Keratinocyte (primary cell): Measurements from ENCODE around the gene C2orf42.

ENCODE experiments used
- CTCF ChIP-seq, 3 experiments: IDR thresholded peaks in 1 of 3; conservative IDR thresholded peaks in 1 of 3; optimal IDR thresholded peaks in 1 of 3; 2 replicates in 2 of 3; 3 replicates in 1 of 3; pipeline versions ENCODE3 to v1.5.1; 2011; ENCODE audit warnings: low read length in 3 of 3, mild to moderate bottlenecking in 3 of 3, moderate library complexity in 2 of 3, control low read depth in 1 of 3, inconsistent platforms in 1 of 3; ENCODE audit not compliant: insufficient read depth in 2 of 3; ENCODE audit errors: extremely low read depth in 1 of 3
- EZH2 ChIP-seq: IDR thresholded peaks from one replicate; pipeline ENCODE4 v1.6.1; 2012; ENCODE audit warnings: inconsistent platforms, mild to moderate bottlenecking, low read length, moderate library complexity

DNA sequence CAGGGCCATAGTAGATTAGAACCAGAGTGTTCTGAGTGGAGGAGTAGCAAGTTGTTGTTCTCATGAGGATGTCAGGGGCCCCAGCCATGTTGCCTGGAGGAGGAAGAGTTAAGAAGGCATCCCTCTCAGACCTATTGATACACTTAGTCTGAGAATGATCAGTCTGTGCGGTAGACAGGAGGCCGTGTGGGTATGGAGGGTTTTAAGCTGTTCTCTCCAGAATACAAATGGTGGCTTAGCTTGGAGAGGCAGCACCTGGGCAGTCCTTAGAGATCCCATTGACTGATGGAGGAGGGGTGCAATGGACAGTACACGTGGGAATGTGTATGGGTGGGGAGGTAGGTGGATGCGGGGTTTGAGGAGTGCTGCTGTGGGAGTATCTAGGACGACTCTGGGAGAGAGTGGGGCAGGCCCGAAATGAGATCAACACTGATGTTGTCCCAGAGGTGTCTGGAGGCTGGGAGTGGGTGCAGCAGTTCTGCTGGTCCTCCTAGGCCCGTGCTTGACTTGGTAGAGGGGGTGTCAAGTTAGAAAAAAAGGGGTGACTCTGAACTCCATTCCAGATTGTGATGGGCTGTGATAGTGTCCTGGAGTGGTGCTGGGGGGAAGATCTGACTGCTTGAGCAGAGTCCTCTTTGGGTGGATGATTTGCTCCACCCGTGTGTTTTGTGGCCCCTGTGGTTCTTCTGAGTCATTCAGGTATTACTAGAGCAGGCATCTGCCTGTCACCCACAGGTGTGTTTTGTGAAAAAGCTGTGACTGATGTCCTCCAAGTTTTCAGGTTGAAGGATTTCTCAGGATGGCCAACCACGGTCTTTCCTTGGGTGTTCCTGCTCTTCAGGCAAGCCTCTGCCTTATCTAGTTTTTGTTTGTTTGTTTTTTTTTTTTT lies 44.7 kb downstream of the C2orf42 start:
- TF ChIP-seq CTCF (optimal IDR thresholded peaks at IDR 0.05 in 1 of 3, IDR thresholded peaks at IDR 0.05 in 1 of 3, conservative IDR thresholded peaks at IDR 0.05 in 1 of 3; ENCODE audit: extremely low read depth in 1 of 3, insufficient read depth in 2 of 3, low read length in 3 of 3) (no peak), EZH2 (no peak)
